ENCODE results near the gene DCBLD2.

GRCh38 chr3:98788651-98789050 is 112.8 kb downstream of the DCBLD2 start:
- TF ChIP-seq POLR2A (IDR thresholded peaks at IDR 0.05) (no peak), CTCF (IDR thresholded peaks at IDR 0.05) (no peak)

Measured in prostate gland (tissue), 2 donors.